Spleen (tissue), 7 donors: ENCODE results near the gene MIPEP.

Source experiments
- POLR2A ChIP-seq, 3 donors: fragments of 450-650 bp; IDR thresholded peaks; one replicate each; pipeline ENCODE4 v1.5.1; 2017; ENCODE audit warnings: antibody characterized with exemption in 3 of 3, mild to moderate bottlenecking in 1 of 3
- TF ChIP-seq, protein P1 (sequence below), 11 experiments: fragments of 200-600 bp in 7 of 11; fragments of 450-650 bp in 4 of 11; sonication (generic) in 4 of 11; IDR thresholded peaks in 8 of 11; conservative IDR thresholded peaks in 3 of 11; 1 replicate in 7 of 11; 2 replicates in 4 of 11; pipeline versions ENCODE4 v1.4.0 to v1.8.0; 2016 to 2021; ENCODE audit warnings: antibody characterized with exemption in 11 of 11, inconsistent platforms in 4 of 11, mild to moderate bottlenecking in 1 of 11
- donor health status: DM: no; HTN: no; CAD: no; lungs with moderate emphysema.
- donor health status: DM: no; HTN: no; CAD: no.
- donor health status: DM: no; HTN: no; CAD: no.

DNA sequence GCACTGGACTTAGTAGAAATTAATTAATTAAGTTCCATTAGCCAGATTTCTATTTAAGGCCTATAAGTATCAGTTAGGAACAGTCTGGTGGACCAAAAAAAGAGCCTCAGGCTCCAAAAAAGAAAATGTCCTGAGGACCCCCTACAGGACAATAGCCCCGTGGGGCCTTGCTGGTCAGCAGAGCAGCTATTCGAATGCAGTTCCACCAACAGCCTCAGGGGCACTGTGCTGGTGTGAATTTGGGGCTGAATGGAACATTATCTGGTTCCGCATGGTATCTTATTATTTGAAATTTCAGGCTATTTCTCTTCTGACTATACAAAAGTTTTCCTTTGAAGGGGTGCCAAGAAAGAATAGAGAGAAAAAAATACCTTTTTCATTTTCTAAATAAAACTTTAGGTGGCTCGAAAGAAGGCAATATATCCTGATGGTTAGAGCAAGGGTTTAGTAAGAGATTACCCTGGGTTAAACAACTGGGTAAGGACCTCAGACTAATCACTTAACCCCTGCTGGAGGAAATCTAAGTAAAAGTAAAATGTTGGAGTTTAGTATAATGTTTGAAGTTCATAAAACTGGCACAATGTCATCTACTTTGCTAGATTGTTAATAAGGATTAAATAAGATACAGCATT lies 147.2 kb downstream of the MIPEP start:
- TF ChIP-seq, protein P1, sequence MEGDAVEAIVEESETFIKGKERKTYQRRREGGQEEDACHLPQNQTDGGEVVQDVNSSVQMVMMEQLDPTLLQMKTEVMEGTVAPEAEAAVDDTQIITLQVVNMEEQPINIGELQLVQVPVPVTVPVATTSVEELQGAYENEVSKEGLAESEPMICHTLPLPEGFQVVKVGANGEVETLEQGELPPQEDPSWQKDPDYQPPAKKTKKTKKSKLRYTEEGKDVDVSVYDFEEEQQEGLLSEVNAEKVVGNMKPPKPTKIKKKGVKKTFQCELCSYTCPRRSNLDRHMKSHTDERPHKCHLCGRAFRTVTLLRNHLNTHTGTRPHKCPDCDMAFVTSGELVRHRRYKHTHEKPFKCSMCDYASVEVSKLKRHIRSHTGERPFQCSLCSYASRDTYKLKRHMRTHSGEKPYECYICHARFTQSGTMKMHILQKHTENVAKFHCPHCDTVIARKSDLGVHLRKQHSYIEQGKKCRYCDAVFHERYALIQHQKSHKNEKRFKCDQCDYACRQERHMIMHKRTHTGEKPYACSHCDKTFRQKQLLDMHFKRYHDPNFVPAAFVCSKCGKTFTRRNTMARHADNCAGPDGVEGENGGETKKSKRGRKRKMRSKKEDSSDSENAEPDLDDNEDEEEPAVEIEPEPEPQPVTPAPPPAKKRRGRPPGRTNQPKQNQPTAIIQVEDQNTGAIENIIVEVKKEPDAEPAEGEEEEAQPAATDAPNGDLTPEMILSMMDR (IDR thresholded peaks at IDR 0.05 in 8 of 11, conservative IDR thresholded peaks at IDR 0.05 in 3 of 11), result peak in 4 of 11 experiments; percentile 26 to 46 (median 40)
- no peak for TF ChIP-seq POLR2A (IDR thresholded peaks at IDR 0.05)
